GM10266 (cell line): ENCODE measurements around the gene HHATL.

Source experiments
- DNase-seq: peaks from one replicate; pipeline ENCODE4 v3.0.0; 2012; ENCODE audit errors: extremely low spot score
- TF ChIP-seq, protein P1 (sequence below): IDR thresholded peaks from 2 replicates; pipeline ENCODE4 v1.5.1; 2012; ENCODE audit warnings: mild to moderate bottlenecking, low read depth; ENCODE audit not compliant: control insufficient read depth, insufficient read depth; ENCODE audit errors: missing control alignments

The HHATL gene

GRCh38 chr3:42685363-42685881 lies 17.2 kb downstream of the HHATL start, which contains the start of gene KLHL40:
Gene KLHL40 (plus strand): TSS chr3:42685537. CDS start chr3:42685619, 82 bp downstream.
- TF ChIP-seq, protein P1, sequence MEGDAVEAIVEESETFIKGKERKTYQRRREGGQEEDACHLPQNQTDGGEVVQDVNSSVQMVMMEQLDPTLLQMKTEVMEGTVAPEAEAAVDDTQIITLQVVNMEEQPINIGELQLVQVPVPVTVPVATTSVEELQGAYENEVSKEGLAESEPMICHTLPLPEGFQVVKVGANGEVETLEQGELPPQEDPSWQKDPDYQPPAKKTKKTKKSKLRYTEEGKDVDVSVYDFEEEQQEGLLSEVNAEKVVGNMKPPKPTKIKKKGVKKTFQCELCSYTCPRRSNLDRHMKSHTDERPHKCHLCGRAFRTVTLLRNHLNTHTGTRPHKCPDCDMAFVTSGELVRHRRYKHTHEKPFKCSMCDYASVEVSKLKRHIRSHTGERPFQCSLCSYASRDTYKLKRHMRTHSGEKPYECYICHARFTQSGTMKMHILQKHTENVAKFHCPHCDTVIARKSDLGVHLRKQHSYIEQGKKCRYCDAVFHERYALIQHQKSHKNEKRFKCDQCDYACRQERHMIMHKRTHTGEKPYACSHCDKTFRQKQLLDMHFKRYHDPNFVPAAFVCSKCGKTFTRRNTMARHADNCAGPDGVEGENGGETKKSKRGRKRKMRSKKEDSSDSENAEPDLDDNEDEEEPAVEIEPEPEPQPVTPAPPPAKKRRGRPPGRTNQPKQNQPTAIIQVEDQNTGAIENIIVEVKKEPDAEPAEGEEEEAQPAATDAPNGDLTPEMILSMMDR, result no peak
- DNase-seq, result no peak

GRCh38 chr3:42684632-42685362 lies 17.8 kb downstream of the HHATL start:
- DNase-seq, result no peak
- TF ChIP-seq, protein P1, result no peak

DNA sequence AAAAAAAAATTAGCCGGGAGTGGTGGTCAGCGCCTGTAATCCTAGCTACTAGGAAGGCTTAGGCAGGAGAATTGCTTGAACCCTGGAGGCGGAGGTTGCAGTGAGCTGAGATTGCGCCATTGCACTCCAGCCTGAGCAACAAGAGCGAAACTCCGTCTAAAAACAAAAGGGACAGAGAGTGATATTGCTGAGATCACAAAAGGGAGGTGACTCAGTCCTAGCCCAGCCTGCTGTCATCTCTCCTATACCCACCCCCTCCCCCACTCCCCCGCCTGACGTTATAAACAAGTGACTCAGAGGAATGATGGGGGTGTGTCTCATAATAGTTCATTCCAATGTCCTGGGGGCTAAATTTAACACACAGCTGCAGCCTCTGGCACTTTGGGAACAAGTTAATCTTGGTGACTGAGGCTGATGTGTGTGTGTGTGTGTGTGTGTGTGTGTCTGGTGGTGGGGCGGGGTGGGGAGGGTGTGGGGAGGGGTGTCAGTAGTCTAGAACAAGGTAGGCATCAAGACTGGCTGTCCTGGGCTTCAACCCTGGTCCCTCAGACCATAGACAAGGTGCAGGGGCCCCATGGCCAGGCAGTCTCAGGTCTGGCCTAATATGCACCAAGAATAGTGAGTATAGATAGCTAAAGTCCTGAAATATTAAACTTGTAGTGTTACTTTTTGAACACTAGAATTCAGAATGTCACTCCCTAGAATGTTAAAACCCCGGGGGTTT lies 18.6 kb downstream of the HHATL start:
- TF ChIP-seq, protein P1, result no peak
- no peak for DNase-seq

- TF ChIP-seq, protein P1, result no peak
- DNase-seq, result no peak
Observed at GRCh38 chr3:42682301-42683070, 20.1 kb downstream of the HHATL start.

GRCh38 chr3:42681361-42682038 lies 21.1 kb downstream of the HHATL start:
- DNase-seq, result no peak
- TF ChIP-seq, protein P1, result no peak

GRCh38 chr3:42680806-42681205 lies 21.8 kb downstream of the HHATL start:
- TF ChIP-seq, protein P1, result no peak
- no peak for DNase-seq
